GM12873 (cell line): Measurements from ENCODE around the gene SEMA3C.

Experiments used
- TF ChIP-seq, protein P1 (sequence below): IDR thresholded peaks from 2 replicates; pipeline ENCODE4 v1.5.1; 2012; ENCODE audit warnings: low read depth, mild to moderate bottlenecking, moderate library complexity, low read length, control low read depth; ENCODE audit not compliant: insufficient read depth; ENCODE audit errors: missing control alignments

SEMA3C gene

DNA sequence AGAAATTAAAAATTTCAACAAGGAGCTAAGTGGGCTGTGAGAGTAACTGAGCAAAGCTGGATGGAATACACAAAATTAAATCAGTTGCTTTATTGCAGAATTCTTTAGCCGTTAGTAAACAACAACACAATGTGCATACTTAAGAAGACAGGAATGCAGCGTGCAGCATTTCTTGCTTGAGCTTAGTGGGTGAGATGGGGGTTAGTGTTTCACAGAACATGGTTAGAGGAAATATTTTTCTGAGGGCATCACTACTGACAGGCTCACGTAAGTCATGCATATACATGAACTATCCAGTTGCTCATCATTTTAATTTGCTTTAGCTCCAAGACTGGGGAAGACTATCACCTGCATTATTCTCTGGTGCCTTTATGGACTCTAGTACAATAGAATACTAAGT is 199.6 kb downstream of the SEMA3C start:
- TF ChIP-seq, protein P1, sequence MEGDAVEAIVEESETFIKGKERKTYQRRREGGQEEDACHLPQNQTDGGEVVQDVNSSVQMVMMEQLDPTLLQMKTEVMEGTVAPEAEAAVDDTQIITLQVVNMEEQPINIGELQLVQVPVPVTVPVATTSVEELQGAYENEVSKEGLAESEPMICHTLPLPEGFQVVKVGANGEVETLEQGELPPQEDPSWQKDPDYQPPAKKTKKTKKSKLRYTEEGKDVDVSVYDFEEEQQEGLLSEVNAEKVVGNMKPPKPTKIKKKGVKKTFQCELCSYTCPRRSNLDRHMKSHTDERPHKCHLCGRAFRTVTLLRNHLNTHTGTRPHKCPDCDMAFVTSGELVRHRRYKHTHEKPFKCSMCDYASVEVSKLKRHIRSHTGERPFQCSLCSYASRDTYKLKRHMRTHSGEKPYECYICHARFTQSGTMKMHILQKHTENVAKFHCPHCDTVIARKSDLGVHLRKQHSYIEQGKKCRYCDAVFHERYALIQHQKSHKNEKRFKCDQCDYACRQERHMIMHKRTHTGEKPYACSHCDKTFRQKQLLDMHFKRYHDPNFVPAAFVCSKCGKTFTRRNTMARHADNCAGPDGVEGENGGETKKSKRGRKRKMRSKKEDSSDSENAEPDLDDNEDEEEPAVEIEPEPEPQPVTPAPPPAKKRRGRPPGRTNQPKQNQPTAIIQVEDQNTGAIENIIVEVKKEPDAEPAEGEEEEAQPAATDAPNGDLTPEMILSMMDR: no peak

DNA sequence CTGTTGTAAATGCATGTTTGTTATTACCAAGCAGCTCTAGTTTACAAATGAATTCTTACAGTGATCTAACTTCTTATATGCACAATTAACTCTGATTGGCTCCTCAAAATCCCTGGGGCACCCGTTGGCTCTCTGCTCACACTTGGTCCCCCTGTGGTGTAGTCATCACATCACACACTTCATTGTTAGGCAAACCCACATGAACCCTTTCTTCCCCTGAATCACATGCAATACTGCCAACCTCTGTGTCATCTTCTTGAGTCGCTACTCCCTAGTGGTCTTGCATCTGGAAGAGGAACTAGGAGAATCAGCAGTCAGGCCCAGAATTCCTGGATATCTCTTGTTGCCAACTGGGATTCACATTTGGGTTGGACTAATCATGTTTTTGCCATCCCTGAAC is 207.3 kb downstream of the SEMA3C start:
- TF ChIP-seq, protein P1: no peak

DNA sequence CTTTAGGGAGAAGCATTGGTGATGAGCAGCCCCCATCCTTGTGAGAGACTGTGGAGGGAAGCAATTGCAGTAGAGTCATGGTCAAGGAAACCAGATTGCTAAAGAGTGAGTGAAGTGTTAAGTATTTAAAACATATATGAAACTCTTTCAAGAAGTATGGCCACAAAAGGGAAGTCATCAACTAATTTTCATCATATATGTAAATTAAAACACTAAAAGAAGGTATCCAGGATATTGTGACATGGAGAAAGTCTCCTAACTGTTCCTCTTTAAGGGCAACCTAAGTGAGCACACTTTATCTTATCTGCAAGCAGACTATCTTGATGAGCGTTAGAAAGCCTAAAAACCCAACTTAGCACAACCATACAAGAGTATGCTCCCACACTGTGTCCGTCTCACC is 210.7 kb downstream of the SEMA3C start:
- TF ChIP-seq, protein P1: no peak

GRCh38 chr7:80707318-80707717 is 211.5 kb downstream of the SEMA3C start:
- TF ChIP-seq, protein P1: no peak

DNA sequence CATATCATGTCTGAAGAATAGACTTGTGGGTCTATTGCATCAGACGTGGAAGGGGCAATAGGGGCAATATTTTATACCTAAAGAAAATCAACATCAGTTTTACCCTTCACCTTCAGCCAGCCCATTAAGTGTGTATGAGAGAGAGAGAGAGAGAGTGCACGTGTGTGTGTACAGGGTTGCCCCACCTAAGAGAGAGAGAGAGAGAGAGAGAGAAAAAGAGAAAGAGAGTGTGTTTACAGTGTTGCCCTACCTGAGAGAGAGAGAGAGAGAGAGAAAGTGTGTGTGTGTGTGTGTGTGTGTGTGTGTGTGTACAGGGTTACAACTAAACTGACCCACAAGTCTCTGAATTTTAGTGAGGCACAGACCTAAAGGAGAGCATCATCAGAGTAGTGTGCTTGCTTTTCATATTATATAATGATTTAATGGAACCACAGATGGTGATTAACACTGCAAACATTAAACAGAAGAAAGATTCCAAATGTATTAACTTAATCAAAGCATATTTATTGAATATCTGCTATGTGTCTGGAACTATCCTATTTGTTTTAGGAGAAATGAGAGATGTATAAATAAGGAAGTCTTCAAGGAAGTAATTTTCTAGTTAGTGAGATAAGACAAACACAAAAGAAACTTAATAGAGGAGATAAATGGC is 213.6 kb downstream of the SEMA3C start:
- TF ChIP-seq, protein P1: no peak

DNA sequence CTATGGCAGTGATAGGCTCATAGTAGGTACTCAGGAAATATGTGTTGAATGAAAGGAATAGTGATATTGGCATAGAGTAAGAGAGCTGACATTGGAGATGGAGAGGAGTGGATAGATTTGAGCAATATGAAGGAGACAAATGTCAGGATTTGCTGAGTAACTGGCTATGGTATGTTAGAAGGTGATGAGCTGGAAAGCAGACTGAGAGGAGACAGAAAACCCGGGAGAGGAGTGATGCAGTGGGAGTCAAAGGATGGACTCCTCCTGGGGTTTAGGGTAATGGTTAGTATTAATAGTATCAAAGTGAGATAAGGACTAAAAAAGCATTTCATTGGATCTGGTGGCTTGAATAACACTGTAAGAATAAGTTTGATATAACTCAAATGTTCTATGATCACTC is 215.6 kb downstream of the SEMA3C start:
- TF ChIP-seq, protein P1: no peak

DNA sequence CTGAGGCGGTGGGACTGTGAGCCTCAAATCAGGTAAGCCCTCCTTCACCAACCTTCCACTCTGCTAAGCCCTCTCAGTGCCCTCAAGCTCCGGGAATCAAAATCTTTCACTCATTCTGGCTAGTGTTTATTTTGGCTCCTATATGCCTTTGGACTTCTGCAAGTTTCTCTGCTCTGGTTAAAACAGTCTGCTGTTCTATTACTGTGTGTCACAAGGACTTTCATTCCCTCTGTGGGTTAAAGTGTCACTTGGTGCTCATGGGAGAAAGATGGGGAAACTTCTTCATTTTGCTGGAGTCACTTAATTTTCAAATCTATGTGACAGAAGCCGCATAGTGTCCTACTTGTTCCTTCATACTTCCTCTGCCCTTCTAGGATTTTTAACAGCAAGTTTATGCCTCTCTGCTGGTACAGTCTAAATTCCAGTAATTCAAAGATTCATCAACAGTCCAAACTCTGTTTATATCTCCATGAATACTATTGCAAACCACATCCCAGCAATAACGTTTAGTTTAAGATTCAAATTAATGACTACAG is 219.1 kb downstream of the SEMA3C start:
- TF ChIP-seq, protein P1: no peak
